Measurements from ENCODE around the gene KIF16B. TPM values are rescaled to one million over a fixed set of nuclear protein-coding genes. Genes with fewer than 3 reads are reported as not detected.

Gene KIF16B
- polyA plus RNA-seq, 4 donors = 19.0 to 22.7 (median 21.5) TPM

GRCh38 chr20:16408981-16409380 is 164.3 kb downstream of the KIF16B start:
- DNase-seq (ENCODE audit: low read depth in 4 of 4, low spot score in 3 of 4) = no peak

DNA sequence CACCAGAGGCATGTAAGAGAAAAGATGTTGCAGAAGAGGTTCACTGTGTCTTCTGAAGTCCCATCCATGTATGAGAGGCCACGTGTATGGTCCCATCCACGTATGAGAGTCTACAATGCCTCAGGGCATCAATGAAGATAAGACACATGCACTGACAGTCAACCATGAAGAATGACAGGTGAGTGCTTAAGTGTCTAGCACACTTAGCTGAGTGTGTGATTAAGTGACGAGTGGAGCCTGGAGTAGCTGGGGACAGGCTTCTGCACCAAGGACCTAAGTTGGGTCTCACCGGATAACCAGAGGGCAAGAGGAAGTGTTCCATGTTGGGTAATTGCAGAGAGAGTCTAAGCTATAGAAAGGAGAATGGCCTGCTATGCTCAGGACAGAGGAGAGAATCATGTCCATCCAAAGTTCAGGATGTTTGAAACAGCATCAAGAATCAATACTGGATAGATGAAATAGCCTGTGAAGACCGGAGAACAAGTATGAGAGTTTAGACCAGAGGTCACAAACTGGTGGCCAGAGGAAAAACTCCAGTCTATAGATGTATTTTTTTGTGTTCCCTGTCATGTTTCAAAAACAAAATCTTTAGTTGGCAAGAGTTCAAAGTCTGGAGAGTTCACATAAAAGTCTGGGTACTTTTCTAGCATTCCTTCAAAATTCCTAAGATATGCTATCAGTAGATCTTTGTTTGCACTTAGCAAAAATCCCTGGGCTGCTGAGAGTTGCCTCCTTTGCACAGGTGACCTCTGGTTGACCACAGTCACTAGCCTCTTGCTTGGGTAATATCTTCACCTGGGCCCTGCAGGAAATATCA is 165.8 kb downstream of the KIF16B start:
- DNase-seq (ENCODE audit: low read depth in 4 of 4, low spot score in 3 of 4) = no peak

GRCh38 chr20:16405254-16405653 is 168.0 kb downstream of the KIF16B start:
- DNase-seq (ENCODE audit: low read depth in 4 of 4, low spot score in 3 of 4) = no peak

- no peak for DNase-seq (ENCODE audit: low read depth in 4 of 4, low spot score in 3 of 4)
These were observed 168.6 kb downstream of the KIF16B start for GRCh38 chr20:16404640-16405039.

- no peak for DNase-seq (ENCODE audit: low read depth in 4 of 4, low spot score in 3 of 4)
These were observed 169.1 kb downstream of the KIF16B start for GRCh38 chr20:16404171-16404570.

DNA sequence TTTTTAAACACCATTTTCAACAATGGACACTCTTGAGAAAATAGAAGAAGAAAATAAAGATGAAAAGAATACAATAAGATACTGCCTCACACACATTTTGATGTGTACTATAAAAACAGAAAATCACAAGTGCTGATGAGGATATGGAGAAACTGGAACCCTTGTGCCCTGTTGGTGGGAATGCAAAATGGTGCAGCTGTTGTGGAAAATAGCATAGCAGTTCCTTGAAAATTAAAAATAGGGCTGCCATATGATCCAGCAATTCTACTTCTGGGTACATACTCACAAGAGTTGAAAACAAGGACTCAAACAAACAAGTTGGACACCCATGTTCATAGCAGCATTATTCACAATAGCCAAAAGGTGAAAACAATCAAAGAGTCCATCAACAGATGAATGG is 173.0 kb downstream of the KIF16B start:
- no peak for DNase-seq (ENCODE audit: low read depth in 4 of 4, low spot score in 3 of 4)

GRCh38 chr20:16399801-16400200 is 173.4 kb downstream of the KIF16B start:
- DNase-seq (ENCODE audit: low read depth in 4 of 4, low spot score in 3 of 4) = no peak

- no peak for DNase-seq (ENCODE audit: low read depth in 4 of 4, low spot score in 3 of 4)
These were observed 176.2 kb downstream of the KIF16B start for GRCh38 chr20:16397086-16397485.

- no peak for DNase-seq (ENCODE audit: low read depth in 4 of 4, low spot score in 3 of 4)
These were observed 177.9 kb downstream of the KIF16B start for GRCh38 chr20:16395366-16395765.

GRCh38 chr20:16394784-16395183 is 178.5 kb downstream of the KIF16B start:
- no peak for DNase-seq (ENCODE audit: low read depth in 4 of 4, low spot score in 3 of 4)

DNA sequence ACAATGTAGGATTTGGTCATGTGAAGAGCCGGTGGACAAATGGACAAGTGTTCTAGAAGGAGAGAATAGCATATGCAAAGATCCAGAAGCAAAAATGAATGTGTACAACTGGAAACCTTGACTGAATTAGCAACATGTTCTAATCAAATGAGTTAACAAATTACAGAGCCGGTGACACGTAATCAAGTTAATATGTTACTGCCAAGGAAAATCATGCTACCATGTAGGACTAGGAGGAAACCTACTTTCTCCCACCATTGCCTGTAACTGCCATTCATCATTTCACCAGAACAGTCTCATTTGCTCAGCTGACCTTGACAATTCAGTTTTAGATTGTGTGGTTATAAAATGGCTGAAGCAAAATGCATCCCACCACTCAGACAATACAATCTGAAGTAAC is 179.4 kb downstream of the KIF16B start:
- no peak for DNase-seq (ENCODE audit: low read depth in 4 of 4, low spot score in 3 of 4)

GRCh38 chr20:16393297-16393696 is 180.0 kb downstream of the KIF16B start:
- DNase-seq (ENCODE audit: low read depth in 4 of 4, low spot score in 3 of 4) = no peak

- DNase-seq (ENCODE audit: low read depth in 4 of 4, low spot score in 3 of 4) = no peak
These were observed 180.9 kb downstream of the KIF16B start for GRCh38 chr20:16392346-16392745.

DNA sequence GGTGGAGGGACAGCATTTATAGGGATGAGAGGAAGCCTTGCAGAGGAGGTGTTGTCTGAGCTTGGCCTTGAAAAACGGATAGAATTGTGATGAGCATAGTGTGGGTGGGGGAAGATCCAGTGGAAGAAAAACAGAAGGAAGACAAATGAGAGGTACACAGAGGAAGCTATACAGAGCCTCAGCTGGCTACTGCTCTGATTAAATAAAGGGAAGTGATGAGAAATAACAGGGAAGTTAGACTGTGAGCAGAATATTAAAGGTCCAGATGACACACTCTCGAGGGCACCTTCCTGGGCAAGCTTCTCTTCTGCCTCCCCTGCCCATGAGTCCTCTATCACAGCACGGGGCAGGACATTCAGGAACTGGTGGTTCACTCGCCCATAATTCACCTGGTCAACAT is 182.3 kb downstream of the KIF16B start:
- DNase-seq (ENCODE audit: low read depth in 4 of 4, low spot score in 3 of 4) = no peak

DNA sequence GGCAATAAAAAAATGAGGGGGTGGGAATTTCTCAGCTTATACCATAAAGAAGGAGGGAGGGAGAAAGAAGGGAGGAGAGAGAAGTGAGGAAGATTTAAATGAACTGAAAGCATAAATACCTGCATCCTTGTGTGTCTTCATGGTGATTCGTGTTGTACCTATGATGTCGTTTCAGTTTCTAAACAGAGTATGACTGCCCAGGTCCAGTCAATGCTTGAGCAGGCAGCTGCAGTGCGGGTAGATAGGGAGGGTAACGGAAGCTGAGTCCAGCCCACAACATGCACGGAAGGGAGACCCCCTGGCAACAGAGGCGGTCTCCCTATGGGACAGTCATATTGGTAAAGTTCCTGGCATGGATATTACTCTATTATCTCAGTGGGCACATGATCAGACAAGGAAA is 184.5 kb downstream of the KIF16B start:
- DNase-seq (ENCODE audit: low read depth in 4 of 4, low spot score in 3 of 4) = no peak

GRCh38 chr20:16387666-16388065 is 185.6 kb downstream of the KIF16B start:
- no peak for DNase-seq (ENCODE audit: low read depth in 4 of 4, low spot score in 3 of 4)

GRCh38 chr20:16385891-16386290 is 187.4 kb downstream of the KIF16B start:
- no peak for DNase-seq (ENCODE audit: low read depth in 4 of 4, low spot score in 3 of 4)

GRCh38 chr20:16385462-16385861 is 187.8 kb downstream of the KIF16B start:
- no peak for DNase-seq (ENCODE audit: low read depth in 4 of 4, low spot score in 3 of 4)

- no peak for DNase-seq (ENCODE audit: low read depth in 4 of 4, low spot score in 3 of 4)
These were observed 191.8 kb downstream of the KIF16B start for GRCh38 chr20:16381444-16381843.

- DNase-seq (ENCODE audit: low read depth in 4 of 4, low spot score in 3 of 4) = no peak
These were observed 194.4 kb downstream of the KIF16B start for GRCh38 chr20:16378712-16379370.

DNA sequence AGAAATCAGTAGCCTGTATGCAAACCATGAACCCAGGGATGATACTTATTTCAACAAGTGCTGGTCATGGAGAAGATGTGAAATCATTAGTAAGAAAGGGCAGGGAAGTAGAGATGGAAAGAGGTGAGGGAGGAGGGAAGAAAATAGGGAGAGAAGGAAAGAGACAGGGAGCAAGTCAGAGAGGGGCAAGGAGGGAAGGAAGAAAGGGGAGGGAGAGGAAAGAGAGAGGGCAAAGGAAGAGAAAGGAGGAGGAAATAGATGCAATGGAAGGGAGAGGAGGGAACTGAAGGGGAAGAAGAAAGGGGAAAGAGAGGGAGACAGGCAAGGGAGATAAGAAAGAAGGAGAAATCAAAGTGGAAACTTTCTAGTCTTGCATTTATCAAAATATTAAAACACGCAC is 195.1 kb downstream of the KIF16B start:
- DNase-seq (ENCODE audit: low read depth in 4 of 4, low spot score in 3 of 4) = no peak

GRCh38 chr20:16369441-16369840 is 203.8 kb downstream of the KIF16B start:
- no peak for DNase-seq (ENCODE audit: low read depth in 4 of 4, low spot score in 3 of 4)

All from right renal pelvis (tissue), 4 donors.